Osteoblast (primary cell): ENCODE data around the gene CDYL2. TPM values are rescaled to one million over a fixed set of nuclear protein-coding genes. Genes with fewer than 3 reads are reported as not detected.

ENCODE experiments used
- DNase-seq: peaks from one replicate; pipeline ENCODE4 v3.0.0; 2011; ENCODE audit warnings: low spot score, mixed read lengths; ENCODE audit not compliant: insufficient read length; ENCODE audit errors: missing footprints
- H2AFZ ChIP-seq: 2 replicates; pipeline ENCODE4 v1.6.0; 2011; ENCODE audit warnings: mild to moderate bottlenecking, low read length
- H3K27ac ChIP-seq: 2 replicates; pipeline ENCODE4 v1.5.1; 2011; ENCODE audit warnings: mild to moderate bottlenecking, low read depth, low read length, moderate library complexity
- H3K27me3 ChIP-seq: 2 replicates; pipeline ENCODE4 v1.6.0; 2012; ENCODE audit warnings: mild to moderate bottlenecking, control low read depth, inconsistent platforms, low read length, moderate library complexity; ENCODE audit not compliant: insufficient read depth
- H3K36me3 ChIP-seq: 2 replicates; pipeline ENCODE4 v1.5.1; 2011; ENCODE audit warnings: mild to moderate bottlenecking, low read length, control low read depth, moderate library complexity; ENCODE audit not compliant: insufficient read depth
- H3K4me1 ChIP-seq: 2 replicates; pipeline ENCODE4 v1.5.1; 2011; ENCODE audit warnings: mild to moderate bottlenecking, low read length, control low read depth, moderate library complexity; ENCODE audit not compliant: insufficient read depth
- H3K4me2 ChIP-seq: 2 replicates; pipeline ENCODE4 v1.6.0; 2011; ENCODE audit warnings: mild to moderate bottlenecking, low read length; ENCODE audit not compliant: insufficient read depth
- H3K4me3 ChIP-seq: fragments of 200-600 bp; sonication (generic); 3 replicates; pipeline ENCODE4 v1.5.1; 2012; ENCODE audit warnings: mild to moderate bottlenecking, low read length, inconsistent platforms; ENCODE audit not compliant: insufficient read depth
- H3K79me2 ChIP-seq: 2 replicates; pipeline ENCODE4 v1.6.0; 2012; ENCODE audit warnings: mild to moderate bottlenecking, low read length, control low read depth, inconsistent platforms; ENCODE audit not compliant: insufficient read depth
- H3K9me3 ChIP-seq: 2 replicates; pipeline ENCODE4 v1.5.1; 2011; ENCODE audit warnings: low read depth, low read length, control low read depth
- H4K20me1 ChIP-seq: 2 replicates; pipeline ENCODE4 v1.6.0; 2012; ENCODE audit warnings: mild to moderate bottlenecking, low read length, control low read depth; ENCODE audit not compliant: insufficient read depth
- total RNA-seq: library from RNA; depleted of rRNA; stranded (reverse); fragments of >200 nt; gene quantifications from 2 replicates; pipeline ENCODE4 v1.2.3, GENCODE V29; 2012
- TF ChIP-seq, protein P1 (sequence below): IDR thresholded peaks from 2 replicates; pipeline ENCODE4 v1.5.1; 2011; ENCODE audit warnings: mild to moderate bottlenecking, low read depth, low read length, moderate library complexity; ENCODE audit errors: extremely low read depth

Gene CDYL2
- total RNA-seq, 1 donor, result 8.3 TPM

DNA sequence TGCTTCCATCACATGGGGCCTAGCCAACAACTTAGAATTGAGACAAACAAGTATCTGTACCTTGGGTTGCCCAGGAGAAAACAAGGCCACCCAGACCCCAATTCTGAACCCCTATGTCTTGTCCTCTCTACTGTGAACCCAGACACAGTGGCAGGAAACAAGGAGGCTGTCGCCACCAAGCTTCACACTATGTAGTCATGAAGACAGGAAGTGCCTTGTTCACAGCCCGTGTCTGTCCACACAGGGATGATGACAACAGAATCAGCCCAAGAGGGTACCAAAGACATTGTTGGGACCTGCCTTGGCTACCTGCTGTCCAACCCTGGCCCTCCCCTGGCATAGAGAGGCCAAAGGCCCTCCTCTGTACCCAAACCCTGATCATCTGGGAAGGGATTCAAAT is 84.8 kb downstream of the CDYL2 start:
- Histone ChIP-seq H3K4me3 (no peak overlapping the region), H2AFZ (no peak overlapping the region), H3K4me2 (no peak overlapping the region), H3K79me2 (no peaks in the 10 kb centered on the region), H3K36me3 (no peaks in the 10 kb centered on the region), H3K9me3 (no peaks in the 10 kb centered on the region), H3K4me1 (no peaks in the 10 kb centered on the region), H4K20me1 (no peaks in the 10 kb centered on the region), H3K27ac (no peak overlapping the region), H3K27me3 (no peaks in the 10 kb centered on the region)
- TF ChIP-seq, protein P1, sequence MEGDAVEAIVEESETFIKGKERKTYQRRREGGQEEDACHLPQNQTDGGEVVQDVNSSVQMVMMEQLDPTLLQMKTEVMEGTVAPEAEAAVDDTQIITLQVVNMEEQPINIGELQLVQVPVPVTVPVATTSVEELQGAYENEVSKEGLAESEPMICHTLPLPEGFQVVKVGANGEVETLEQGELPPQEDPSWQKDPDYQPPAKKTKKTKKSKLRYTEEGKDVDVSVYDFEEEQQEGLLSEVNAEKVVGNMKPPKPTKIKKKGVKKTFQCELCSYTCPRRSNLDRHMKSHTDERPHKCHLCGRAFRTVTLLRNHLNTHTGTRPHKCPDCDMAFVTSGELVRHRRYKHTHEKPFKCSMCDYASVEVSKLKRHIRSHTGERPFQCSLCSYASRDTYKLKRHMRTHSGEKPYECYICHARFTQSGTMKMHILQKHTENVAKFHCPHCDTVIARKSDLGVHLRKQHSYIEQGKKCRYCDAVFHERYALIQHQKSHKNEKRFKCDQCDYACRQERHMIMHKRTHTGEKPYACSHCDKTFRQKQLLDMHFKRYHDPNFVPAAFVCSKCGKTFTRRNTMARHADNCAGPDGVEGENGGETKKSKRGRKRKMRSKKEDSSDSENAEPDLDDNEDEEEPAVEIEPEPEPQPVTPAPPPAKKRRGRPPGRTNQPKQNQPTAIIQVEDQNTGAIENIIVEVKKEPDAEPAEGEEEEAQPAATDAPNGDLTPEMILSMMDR, result no peak
- no peak for DNase-seq

DNA sequence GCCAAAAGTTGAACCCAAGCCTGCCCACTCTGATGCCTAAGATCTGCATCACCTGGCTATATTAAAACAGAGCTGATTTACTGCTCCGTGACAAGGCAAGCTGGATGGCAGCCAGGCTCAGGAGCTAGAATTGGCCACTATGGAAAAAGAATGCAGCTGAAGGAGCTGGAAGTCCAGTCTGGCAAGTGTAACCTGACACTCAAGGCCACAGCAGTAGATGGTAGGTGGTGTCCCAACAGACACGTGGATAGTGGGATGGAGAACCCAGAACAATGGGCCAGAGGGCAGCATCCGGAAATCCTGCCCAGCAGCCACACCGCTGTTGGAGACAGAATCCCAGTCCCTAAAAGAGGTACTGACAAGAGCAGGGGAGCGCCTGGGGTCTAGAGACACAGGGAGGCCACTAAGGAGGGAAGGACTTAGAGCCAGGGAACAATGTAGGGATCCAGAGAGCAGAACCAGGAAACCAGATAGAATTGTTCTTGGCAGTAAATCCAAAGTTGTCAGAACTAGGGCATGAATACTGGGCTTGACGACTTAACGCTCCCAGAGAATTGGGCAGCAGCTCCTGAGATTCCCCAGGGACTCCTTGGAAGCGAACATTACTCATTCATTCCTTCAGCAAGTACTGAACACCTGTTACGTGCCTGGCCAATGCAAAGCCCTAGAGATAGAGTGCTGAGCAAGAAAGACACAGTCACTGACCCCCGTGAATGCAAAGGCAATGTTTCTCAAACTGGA is 85.7 kb downstream of the CDYL2 start:
- no peak for DNase-seq
- Histone ChIP-seq H4K20me1 (no peaks in the 10 kb centered on the region), H3K4me2 (no peak overlapping the region), H3K4me1 (no peaks in the 10 kb centered on the region), H3K79me2 (no peaks in the 10 kb centered on the region), H2AFZ (no peak overlapping the region), H3K4me3 (no peak overlapping the region), H3K27me3 (no peaks in the 10 kb centered on the region), H3K9me3 (no peaks in the 10 kb centered on the region), H3K36me3 (no peaks in the 10 kb centered on the region), H3K27ac (no peak overlapping the region)
- TF ChIP-seq, protein P1, result no peak

DNA sequence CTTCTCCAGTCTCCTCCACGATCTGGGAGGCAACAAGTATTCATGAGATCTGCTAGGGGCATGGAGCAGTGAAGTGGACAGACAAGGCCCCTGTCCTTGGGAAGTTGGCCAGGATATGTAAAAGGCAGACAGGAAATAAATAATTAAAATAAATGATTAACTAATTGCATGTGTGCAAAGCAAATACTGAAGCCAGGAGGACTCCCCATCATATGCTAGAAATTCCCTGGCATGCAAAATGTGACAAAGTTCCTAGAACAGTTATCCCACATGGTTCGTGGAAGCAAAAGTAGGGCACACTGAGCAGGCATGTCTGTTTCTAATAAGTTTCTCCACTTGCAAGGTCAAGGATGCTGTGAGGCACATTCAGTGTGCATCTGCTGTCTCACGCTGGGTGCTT is 86.8 kb downstream of the CDYL2 start:
- Histone ChIP-seq H4K20me1 (no peaks in the 10 kb centered on the region), H3K4me1 (no peaks in the 10 kb centered on the region), H3K79me2 (no peaks in the 10 kb centered on the region), H2AFZ (no peak overlapping the region), H3K9me3 (no peaks in the 10 kb centered on the region), H3K36me3 (no peaks in the 10 kb centered on the region), H3K27me3 (no peaks in the 10 kb centered on the region), H3K4me2 (no peak overlapping the region), H3K27ac (no peak overlapping the region), H3K4me3 (no peak overlapping the region)
- TF ChIP-seq, protein P1, result no peak
- DNase-seq, result no peak

DNA sequence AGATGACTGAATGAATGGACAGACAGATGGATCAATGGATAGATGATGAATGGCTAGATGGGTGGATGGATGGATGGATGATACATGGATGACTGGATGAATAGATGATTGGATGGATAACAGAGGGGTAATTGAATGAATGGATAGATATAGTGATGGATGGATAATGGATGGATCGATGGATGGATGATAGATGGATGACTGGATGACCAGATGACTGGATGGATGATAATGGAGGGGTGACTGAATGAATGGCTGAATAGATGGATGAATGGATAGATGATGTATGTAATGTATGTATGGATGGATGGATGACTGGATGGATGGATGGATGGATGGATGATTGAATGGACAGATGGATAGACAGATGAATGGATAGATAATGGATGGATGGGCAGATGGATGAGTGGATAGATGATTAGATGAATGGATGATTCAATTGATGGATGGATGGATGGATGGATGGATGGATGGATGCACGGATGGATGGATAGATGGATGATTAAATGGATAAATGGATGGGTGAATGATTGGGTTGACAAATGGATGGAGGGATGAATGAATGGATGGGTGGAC is 87.7 kb downstream of the CDYL2 start:
- Histone ChIP-seq H3K36me3 (no peaks in the 10 kb centered on the region), H3K27me3 (no peaks in the 10 kb centered on the region), H3K79me2 (no peaks in the 10 kb centered on the region), H3K9me3 (no peaks in the 10 kb centered on the region), H2AFZ (no peak overlapping the region), H3K27ac (no peak overlapping the region), H3K4me3 (no peak overlapping the region), H3K4me1 (no peaks in the 10 kb centered on the region), H4K20me1 (peaks cover under 1% of the 10 kb centered on the region), H3K4me2 (no peak overlapping the region)
- DNase-seq, result no peak
- TF ChIP-seq, protein P1, result no peak
